HG02943 (cell line): ENCODE data around the gene CYRIA.

ENCODE experiments used
- ATAC-seq: cut with Tn5 transposase; IDR thresholded peaks from one replicate; pipeline ENCODE4 v1.9.1; 2021; ENCODE audit warnings: mild to moderate bottlenecking, low read depth, moderate library complexity; ENCODE audit not compliant: unreplicated experiment

Gene CYRIA

DNA sequence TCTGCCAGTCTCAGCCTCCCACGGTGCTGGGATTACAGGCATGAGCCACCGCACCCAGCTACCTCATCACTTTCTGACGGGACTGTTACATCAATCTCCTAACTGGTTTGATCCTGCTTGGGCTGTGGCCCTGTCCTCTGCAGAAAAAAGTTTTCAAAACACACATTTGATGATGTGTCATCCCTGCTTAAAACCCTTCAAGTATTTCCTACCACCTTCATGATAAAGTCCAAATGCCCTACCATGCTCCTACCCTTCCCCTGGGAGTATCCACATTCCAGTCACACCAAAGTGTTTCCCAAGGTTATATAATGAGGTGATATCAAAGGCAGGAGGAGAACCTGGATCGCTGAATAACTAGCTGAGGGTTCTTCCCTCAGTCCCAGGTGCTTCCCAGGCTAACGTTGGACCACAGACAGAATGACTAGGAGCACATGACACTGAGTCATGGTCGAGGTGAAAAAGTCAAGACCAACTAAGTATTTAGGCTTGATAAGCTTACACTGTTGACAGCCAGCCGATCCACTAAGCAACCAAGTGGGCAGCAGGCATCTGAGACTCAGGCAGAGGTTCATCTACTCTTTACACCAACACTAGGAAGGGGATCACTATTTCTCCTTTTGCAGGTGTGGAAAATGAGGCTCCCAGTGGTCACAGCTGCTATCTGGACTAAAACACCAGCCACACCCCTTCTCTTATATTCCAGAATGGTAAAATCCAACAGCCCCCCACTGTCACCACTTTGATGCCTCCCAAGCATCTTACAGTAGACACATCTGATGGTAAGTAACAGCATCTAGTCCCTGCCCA lies 31.8 kb downstream of the CYRIA start:
- ATAC-seq: no peak

DNA sequence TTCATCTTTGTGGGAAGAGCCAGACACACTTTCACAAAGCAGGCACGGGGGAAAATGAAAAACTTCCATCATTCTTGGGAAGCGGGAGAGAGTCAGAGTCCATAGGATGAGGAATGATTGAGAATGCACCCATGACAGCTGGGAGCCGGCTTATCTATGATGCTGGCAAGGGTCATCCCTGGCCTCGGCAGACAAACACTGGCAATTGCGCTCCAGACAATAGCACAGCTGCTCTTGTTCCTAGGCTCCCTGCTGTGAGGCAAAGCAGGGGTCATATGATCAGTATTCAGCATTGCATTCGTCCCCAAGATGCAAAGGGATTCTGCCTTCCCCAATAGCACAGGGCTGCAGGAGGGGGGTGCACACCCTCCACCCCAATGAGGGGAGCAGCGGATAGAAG lies 33.0 kb downstream of the CYRIA start:
- no peak for ATAC-seq

DNA sequence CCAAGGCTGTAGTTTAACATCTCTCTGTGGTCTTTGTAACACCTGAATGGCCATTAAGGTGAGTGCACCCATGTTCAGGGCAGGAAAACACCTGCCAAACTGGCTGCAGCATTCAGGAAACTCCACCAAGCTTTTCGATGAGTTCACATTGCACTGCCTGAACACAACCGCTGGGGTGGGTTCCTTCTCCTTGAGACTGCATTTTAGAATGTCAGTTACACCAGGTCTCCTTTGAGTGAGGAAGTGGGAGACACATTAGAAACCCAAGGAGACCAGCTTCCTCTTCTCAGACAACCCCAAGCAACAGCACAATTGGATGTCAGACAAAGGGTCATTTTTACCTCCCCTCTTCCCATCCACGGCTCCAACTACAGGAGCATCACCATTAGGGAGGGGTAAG lies 35.2 kb downstream of the CYRIA start:
- ATAC-seq: no peak

DNA sequence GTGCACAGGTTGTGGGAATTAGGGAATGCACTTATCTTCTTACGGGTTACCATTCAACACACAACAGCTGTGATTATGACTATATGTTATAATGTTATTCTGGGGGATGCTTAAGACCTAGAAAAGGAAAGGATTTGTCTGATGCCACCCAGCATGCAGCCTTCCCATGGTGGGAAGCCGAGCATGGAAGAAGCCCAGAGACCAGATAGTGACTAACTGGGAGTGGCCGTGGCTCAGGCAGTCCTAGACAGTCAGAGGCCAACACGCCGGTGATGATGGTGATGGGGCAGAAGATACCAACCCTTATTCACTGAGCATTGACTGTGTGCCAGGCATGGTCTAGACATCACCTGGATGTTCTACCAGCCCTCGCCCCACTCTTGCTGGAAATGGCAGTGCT lies 35.9 kb downstream of the CYRIA start:
- no peak for ATAC-seq

DNA sequence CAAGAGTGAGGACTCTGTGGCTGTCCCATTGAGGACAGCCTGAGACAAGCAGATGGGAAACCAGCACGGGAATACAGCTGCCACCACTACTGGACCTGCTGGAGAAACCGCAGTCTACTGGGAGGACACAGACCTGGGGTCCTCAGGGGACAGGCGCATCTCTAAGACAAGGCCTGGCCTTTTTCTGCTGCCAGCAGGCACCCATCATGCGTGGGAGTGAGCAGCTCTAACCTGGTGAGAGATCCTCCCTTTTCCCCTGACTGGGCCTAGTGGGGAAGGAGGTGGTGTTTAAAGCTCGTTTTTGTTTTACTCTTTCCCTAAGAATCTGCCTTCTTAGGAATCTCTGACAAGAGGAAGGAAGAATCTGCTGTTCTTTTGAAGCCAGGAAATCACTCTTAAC lies 36.6 kb downstream of the CYRIA start:
- no peak for ATAC-seq

DNA sequence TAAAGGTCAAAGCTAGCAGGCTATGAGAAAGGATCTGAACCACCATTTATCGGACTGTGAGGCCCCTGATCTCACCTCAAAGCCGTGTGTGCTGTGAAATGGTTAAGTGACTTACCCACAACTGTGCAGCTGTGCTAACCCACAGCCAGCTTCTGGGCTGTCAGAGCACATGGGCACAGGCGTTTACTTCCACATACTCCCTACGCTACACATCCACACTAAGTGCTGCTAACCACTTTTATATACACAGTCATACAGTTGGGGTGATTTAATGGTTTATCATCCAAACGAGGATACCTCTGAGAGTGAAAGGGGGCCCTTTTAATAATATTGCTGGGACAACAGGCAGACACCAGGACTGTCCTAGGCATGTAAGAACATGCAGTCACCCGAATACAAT lies 37.3 kb downstream of the CYRIA start:
- no peak for ATAC-seq

- ATAC-seq: no peak
Measured at GRCh38 chr2:16626997-16627605, 38.5 kb downstream of the CYRIA start.

DNA sequence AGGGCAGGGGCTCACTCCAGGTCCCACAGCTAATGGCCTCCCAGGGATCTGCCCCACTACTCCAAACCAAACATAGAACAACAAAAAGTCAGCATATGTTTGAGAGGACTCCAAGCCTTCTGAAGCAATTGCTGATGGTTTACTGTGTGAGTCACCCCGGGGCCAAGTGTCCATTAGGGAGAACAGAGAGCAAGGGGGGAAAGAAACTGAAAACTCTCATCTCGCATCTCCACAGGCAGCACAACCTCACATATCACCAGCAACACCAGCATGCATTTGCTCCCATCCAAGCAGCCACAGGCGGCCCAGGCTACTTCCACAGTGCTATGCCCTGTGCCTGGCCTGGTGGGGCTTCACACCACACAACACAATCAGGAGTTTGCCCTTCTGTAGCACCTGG lies 39.1 kb downstream of the CYRIA start:
- ATAC-seq: no peak

DNA sequence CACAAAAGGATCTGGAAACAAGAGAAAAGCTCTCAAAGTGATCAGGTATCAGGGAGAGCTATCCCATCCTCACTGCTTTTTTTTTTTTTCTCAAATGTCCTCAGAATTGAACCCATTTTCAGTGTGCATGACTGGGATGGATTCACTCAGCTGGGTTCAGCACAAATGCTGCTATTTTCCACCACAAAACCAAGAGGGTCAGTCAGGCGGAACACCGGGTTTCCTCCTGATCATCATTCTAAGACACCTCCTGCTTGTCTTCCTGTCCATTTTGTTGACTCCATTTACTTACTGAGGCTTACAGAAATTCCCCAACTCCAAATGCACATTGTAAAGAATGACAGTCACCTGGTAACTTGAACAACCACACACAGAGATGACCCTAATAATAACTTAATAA lies 39.9 kb downstream of the CYRIA start:
- peak; percentile 53 for ATAC-seq

DNA sequence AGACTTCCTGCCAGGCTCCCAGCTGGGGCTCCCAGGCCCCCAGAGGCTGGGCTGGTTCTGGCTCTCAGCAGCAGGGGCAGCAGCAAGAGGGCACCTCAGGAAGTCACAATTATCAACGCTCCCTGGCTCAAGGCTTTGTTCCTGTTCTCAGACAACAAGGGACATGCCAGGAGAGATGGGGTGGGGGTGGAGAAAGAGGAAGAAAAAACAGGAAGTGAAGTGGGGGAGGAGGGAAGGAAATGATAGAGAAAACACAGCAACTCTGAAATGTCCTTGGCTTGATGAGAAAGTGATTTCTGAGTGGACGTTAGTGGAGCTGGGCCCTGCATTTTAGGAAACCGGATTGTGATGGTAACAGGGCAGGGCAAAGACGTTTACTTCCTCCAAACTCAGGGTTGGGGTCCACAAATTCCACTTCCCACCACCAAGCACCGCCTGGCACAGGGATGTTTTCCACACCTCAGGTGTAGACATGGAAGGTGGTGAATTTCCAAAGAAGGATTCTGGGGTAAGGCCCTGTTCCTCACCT lies 40.4 kb downstream of the CYRIA start:
- no peak for ATAC-seq

DNA sequence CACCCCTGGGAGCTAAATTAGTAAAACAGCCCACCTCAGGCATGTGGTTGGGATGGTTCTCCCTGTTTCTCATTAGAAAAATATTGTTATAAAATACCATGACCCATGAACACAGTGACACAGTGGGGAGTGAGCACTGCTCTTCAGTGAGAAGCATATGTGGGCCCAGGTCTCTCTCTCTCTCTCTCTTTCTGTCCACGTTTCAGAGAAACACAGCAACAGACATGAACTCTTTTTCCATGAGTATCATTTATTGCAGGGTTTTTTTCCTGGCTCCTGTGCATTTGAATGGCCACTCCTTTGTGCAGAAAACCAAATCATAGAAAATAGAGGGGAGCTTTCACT lies 41.2 kb downstream of the CYRIA start:
- no peak for ATAC-seq

- ATAC-seq: no peak
Measured at GRCh38 chr2:16623564-16624435, 41.8 kb downstream of the CYRIA start.

- ATAC-seq: no peak
Measured at GRCh38 chr2:16623031-16623430, 42.6 kb downstream of the CYRIA start.

- no peak for ATAC-seq
Measured at GRCh38 chr2:16622399-16622968, 43.1 kb downstream of the CYRIA start.

- ATAC-seq: no peak
Measured at GRCh38 chr2:16621316-16621715, 44.3 kb downstream of the CYRIA start.

DNA sequence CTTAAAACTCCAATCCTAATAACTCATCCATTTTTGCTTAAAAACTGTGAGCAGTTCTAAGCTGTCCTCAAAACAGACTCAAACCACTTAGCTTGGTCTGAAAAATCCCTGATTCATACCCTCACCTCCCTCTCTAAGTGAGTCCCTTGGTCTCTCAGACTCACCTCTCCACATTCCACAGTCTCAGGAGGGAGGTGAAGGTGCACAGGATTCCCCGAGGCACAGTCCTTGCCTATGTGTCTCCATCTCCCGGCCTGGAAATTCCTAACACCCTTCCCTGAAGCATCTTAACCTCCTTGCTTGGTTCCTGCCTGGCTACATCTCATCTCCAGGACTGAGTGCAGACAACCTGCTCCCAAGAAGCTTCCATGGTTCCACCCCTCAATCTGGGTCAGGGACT lies 45.0 kb downstream of the CYRIA start:
- ATAC-seq: no peak

DNA sequence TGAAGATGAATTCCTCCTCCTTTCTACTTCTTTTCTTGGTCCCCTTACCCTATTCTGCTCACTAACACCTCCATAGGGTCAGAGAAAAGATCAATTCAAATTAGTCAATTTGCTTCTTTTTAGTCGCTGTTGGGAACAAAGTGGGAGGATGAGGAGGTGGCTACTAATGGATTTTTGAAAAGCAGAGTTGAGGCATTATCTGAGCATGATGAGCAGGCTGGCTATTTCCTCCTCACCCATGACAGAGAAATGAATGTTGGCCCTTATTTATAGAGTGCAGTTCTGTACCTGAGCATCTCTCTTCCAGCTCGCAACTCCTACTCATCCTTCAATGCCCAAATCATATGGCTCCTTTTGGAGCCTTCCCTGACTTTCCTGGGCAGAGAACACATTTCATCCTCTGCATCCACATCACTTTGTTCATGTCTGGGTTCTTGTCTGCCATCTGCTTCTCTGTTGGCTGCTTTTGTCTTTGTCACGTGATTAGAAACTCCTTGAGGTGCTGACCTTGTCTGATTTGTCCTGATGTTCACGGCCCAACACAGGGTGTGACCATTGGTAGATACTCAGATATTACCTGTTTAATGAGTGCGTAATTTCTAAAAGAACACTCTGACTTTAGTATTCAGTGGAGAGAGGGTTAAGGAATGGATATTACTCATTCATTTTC lies 45.9 kb downstream of the CYRIA start:
- no peak for ATAC-seq

- ATAC-seq: no peak
Measured at GRCh38 chr2:16617282-16618266, 48.1 kb downstream of the CYRIA start.
